Erythroblast (primary cell): ENCODE results near the gene CDH6.

Experiments
- GATA1 ChIP-seq: IDR thresholded peaks from 2 replicates; pipeline ENCODE4 v1.6.1; 2011; ENCODE audit warnings: low read depth, mild to moderate bottlenecking, control low read depth, low read length, moderate library complexity
- POLR2A ChIP-seq: IDR thresholded peaks from 2 replicates; pipeline ENCODE4 v1.6.1; 2011; ENCODE audit warnings: mild to moderate bottlenecking, low read length

- TF ChIP-seq POLR2A: no peak
- TF ChIP-seq GATA1: no peak
Measured at GRCh38 chr5:31229266-31229665, 35.8 kb downstream of the CDH6 start.
